SK-MEL-5 (cell line): ENCODE measurements around the gene SUCLG2. TPM values are rescaled to one million over a fixed set of nuclear protein-coding genes. Genes with fewer than 3 reads are reported as not detected.

Experiments used
- DNase-seq: peaks from one replicate; pipeline ENCODE4 v3.0.0-alpha.2; 2016; ENCODE audit warnings: low read depth, low spot score
- in situ Hi-C: cut with HindIII; loops from 2 replicates; pipeline ENCODE4 v1.10.0; 2016; ENCODE audit warnings: low sequenced_read_pairs, high pct_unique_total_duplicates, low pct_unique_long_range_greater_than_20kb
- total RNA-seq: library from RNA; depleted of rRNA; stranded (reverse); fragments of >200 nt; shearing (Covaris generic); gene quantifications from 2 replicates; pipeline ENCODE4 v1.2.3, GENCODE V29; 2014

SUCLG2 gene
- total RNA-seq, 1 experiment from 2014 or later: 39.3 TPM

GRCh38 chr3:67624078-67624477, 30.3 kb downstream of the SUCLG2 start:
- in situ Hi-C loops: no loop called here
- no peak for DNase-seq

GRCh38 chr3:67622652-67623051, 31.8 kb downstream of the SUCLG2 start:
- no peak for DNase-seq
- in situ Hi-C loops: no loop called here

- DNase-seq: no peak
- in situ Hi-C loops: no loop called here
Measured at GRCh38 chr3:67620869-67621268, 33.5 kb downstream of the SUCLG2 start.

DNA sequence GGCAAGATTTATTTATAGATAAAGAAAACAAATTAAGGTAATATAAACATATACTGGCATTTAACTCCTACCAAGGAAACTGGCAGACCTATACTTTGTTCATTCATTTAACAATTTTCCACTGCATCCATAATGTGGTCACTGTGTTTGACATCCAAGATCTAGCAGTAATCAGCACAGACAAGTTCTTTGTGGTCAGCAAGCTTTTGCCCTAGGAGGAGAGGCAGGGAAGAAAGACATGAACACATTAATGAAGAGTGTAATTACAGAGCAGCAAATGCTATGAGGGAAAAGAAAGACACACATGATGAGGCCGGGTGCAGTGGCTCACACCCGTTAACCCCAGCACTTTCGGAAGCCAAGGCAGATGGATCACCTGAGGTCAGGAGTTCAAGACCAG, 34.4 kb downstream of the SUCLG2 start:
- peak; percentile 2 for DNase-seq
- in situ Hi-C loops: no loop called here

GRCh38 chr3:67617518-67617917, 36.9 kb downstream of the SUCLG2 start:
- in situ Hi-C loops: no loop called here
- no peak for DNase-seq

GRCh38 chr3:67616046-67616445, 38.4 kb downstream of the SUCLG2 start:
- DNase-seq: no peak
- in situ Hi-C loops: no loop called here

- DNase-seq: no peak
- in situ Hi-C loops: no loop called here
Measured at GRCh38 chr3:67614195-67614594, 40.2 kb downstream of the SUCLG2 start.

DNA sequence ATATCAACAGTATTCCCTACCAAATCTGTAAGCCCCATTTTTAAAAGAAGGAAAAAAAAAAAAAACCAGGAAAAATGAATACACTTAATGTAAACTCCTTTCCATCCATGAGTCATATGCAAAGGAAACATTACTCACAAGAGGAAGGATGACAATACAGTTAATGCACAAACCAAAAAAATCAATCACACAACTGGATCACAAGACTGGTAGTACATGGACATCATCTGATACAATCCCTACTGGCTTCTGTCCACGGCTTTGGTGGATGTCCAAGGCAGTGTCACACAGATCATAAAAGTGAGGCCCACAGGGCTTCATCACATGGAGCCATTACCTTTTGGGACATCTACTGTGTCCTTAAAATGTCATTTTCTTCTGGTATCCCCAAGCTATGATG, 44.0 kb downstream of the SUCLG2 start:
- DNase-seq: peak; percentile 25
- in situ Hi-C loops: no loop called here

GRCh38 chr3:67609709-67610108, 44.7 kb downstream of the SUCLG2 start:
- DNase-seq: no peak
- in situ Hi-C loops: no loop called here

DNA sequence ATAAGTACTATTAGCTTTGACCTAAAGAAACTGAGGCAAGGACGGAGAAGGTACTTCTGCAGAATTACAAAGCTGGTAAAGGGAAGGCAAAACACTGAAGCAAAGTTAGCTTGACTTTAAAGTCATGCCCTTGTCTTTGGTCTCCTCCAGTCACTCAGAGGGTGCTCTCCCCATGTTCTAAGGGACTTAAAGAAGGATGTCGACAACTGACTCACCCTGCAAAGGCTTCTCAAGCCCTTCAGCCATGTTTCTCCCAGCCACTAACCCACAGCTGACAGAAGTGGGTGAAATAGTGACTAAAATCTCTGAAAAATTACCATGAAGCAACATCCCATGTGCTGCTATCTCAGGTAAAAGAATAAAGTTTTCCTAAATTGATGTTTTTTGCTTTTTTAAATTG, 46.4 kb downstream of the SUCLG2 start:
- in situ Hi-C loops: no loop called here

GRCh38 chr3:67605377-67605776, 49.0 kb downstream of the SUCLG2 start:
- in situ Hi-C loops: no loop called here
- peak; percentile 21 for DNase-seq

More for the DNA sequence above, 46.4 kb downstream of the SUCLG2 start:
- no peak for DNase-seq

DNA sequence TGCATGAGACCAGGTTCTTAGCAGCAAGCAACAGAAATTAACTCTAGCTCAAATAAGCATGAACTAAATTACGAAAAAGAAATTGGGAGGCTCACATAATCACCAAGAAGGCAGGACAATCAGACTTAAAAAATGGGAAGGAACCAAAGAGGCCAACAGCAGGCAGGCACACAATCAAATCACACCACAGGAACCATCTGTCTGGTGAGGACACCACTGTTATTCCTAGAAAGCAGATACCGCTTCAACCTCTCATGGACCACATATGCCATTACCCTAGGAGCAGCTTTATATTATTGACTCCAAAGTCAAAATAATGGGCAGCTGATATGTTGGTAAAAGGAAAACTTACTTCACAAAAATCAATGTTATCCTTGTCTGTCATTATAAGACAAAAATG, 51.6 kb downstream of the SUCLG2 start:
- no peak for DNase-seq
- in situ Hi-C loops: no loop called here

GRCh38 chr3:67601919-67602608, 52.3 kb downstream of the SUCLG2 start:
- DNase-seq: no peak
- in situ Hi-C loops: no loop called here

- DNase-seq: peak; percentile 22
- in situ Hi-C loops: no loop called here
Measured at GRCh38 chr3:67601385-67601784, 53.0 kb downstream of the SUCLG2 start.

- DNase-seq: no peak
Measured at GRCh38 chr3:67599821-67600220, 54.6 kb downstream of the SUCLG2 start.

DNA sequence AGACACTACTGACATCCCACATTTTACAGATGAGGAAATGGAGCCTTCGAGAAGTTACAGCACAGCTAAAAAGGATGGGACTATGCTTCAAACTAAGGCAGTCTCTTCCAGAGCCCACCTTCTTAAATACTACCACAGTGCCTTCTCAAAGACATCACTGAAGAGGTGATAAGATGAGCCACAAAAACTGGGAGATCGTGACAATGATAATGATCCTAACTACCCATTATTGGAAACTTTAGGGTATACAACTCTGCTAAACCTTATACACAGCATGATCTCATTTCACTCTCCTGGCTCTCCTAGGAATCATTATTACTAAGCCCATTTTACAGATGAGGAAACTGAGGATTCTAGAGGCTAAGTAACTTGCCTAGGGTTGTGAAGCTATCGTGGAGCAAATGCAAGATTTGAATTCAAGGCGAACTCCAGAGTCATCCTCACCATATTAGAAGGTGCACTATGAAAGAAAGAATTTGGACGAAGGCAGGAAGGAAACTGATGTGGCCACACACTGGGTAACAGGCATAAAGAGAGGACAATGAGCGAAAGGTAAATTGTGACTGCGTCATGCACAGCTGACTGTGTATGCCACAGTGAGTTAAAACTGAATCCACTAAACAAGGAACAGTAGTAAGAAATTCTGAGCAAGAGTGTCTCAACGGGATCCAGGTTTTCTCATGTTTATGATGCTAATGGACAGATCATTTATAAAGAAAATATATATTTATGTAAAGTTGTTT, 55.4 kb downstream of the SUCLG2 start:
- no peak for DNase-seq
- in situ Hi-C loops: no loop called here

More at GRCh38 chr3:67599821-67600220, 54.6 kb downstream of the SUCLG2 start:
- in situ Hi-C loops: no loop called here

GRCh38 chr3:67595424-67595823, 59.0 kb downstream of the SUCLG2 start:
- in situ Hi-C loops: no loop called here
- DNase-seq: no peak

GRCh38 chr3:67593761-67594234, 60.6 kb downstream of the SUCLG2 start:
- peak; percentile 43 for DNase-seq
- in situ Hi-C loops: no loop called here

DNA sequence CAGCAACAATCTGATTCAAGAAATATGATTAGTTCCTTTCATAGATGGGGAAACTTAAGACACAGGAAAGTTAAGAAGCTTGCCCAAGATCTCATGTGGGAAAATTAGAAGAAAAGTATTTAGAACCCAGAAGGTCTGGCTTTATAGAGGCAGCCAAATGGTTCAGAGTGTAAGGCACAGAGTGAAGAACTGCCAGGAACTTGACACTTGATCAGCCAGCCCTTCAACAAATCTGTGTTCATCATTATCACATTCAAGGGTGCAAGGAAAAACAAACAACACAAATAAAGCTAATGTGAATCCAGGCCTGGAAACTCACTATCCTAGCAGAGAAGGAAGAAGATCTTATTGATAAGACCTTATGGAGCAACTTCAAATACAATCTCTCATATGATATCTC, 62.4 kb downstream of the SUCLG2 start:
- in situ Hi-C loops: no loop called here
- no peak for DNase-seq
